ENCODE measurements around the gene C1orf159. TPM values are rescaled to one million over a fixed set of nuclear protein-coding genes. Genes with fewer than 3 reads are reported as not detected.

C1orf159 gene
- total and polyA plus RNA-seq, 12 donors, result 0.55 to 54.3 (median 11.3) TPM

DNA sequence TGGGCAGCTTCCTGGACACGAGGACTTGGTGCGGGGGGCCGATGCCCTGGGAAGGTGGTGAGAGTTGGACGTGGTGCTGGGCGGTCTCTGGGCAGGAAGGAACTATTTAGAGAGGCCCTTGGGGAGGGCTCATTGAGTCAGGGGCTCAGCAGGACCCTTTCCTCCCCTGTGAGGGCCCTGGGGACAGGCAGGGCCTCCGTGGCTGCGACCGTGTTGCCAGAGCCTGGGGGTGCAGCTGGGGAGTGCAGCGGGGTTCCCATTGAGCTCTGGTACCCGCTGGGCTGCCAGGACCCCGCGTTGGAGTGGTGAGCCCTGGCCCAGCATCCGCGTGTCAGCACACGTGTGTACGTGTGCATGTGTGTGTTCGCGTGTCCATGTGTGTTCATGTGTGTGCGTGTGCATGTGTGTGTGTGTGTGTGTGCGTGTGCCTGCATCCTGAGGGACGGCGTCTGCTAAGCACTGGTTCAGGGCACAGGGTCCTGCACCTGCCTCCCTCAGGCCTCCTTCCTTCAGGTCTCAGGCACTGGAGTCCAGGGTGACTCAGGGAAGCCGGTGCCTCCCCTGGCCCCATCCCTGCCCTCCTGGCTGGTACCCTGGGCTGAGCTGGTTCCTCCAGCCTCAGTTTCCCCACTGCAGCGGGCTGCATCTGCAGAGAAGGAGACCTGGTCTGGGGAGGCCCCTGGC is 52.5 kb downstream of the C1orf159 start:
- no peak for TF ChIP-seq POLR2A (IDR thresholded peaks at IDR 0.05)
- TF ChIP-seq, protein P1, sequence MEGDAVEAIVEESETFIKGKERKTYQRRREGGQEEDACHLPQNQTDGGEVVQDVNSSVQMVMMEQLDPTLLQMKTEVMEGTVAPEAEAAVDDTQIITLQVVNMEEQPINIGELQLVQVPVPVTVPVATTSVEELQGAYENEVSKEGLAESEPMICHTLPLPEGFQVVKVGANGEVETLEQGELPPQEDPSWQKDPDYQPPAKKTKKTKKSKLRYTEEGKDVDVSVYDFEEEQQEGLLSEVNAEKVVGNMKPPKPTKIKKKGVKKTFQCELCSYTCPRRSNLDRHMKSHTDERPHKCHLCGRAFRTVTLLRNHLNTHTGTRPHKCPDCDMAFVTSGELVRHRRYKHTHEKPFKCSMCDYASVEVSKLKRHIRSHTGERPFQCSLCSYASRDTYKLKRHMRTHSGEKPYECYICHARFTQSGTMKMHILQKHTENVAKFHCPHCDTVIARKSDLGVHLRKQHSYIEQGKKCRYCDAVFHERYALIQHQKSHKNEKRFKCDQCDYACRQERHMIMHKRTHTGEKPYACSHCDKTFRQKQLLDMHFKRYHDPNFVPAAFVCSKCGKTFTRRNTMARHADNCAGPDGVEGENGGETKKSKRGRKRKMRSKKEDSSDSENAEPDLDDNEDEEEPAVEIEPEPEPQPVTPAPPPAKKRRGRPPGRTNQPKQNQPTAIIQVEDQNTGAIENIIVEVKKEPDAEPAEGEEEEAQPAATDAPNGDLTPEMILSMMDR (IDR thresholded peaks at IDR 0.05), result no peak
- intact Hi-C loops (cut with DNase I), result loop anchor here (2.0 kb wide), 1 partner anchor 79 kb away; no protein-coding TSS in a partner anchor
- Histone ChIP-seq H3K36me3 (replicated peaks in 1 of 2) (no peaks in the 10 kb centered on the region), H3K4me1 (replicated peaks in 1 of 2) (peaks cover 11% of the 10 kb centered on the region in 2 donors), H3K9me3 (replicated peaks in 1 of 3) (no peaks in the 10 kb centered on the region), H3K27me3 (peaks cover 70% of the 10 kb centered on the region), H3K4me3 (no peak overlapping the region), H3K27ac (no peak overlapping the region)
- 0 to 66% (median 49%) methylated on average over 1 to 24 of the region's 24 CpGs for WGBS, 4 donors
- DNase-seq, result no peak

DNA sequence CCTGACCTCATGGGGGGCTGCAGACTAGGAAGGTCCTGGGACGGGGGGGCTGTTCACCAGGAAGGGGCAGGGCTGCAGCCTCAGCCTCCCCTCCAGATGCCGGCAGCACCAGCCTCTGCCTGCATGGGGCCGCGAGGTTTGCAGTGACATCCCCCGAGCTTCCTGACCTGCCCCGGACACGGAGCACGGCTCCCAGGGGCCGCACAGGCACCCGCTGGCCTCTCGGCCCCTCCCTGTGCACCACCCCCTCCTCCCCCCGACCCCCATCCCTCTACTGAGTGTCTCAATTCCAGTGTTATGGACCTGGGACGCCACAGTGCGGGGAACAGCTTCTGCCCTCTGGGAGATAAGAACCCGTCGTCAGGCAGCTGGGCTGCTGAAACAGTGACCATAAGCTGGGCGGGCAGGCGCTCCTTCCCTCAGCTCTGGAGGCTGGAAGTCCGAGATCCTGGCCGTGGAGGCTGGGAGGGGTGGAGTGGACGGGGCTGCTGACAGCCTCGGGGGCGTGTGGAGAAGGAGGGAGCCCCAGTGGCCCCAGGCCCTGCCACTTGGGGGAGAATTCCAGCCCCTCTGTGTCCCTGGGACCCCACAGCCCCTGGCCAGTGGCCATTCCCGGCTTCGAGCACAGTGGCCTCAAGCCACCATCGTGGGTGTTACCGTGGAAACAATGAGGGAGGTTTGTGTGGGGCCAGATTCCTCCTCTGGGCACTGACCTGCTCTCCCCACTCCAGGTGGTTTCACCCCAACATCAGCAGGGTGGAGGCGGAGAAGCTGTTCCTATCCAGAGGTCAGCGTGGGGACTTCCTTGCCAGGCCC is 53.3 kb downstream of the C1orf159 start:
- 16 to 27% (median 23%) methylated on average over 11 to 29 of the region's 29 CpGs for WGBS, 4 donors
- peaks cover 67% of the 10 kb centered on the region for H3K27me3 ChIP-seq

DNA sequence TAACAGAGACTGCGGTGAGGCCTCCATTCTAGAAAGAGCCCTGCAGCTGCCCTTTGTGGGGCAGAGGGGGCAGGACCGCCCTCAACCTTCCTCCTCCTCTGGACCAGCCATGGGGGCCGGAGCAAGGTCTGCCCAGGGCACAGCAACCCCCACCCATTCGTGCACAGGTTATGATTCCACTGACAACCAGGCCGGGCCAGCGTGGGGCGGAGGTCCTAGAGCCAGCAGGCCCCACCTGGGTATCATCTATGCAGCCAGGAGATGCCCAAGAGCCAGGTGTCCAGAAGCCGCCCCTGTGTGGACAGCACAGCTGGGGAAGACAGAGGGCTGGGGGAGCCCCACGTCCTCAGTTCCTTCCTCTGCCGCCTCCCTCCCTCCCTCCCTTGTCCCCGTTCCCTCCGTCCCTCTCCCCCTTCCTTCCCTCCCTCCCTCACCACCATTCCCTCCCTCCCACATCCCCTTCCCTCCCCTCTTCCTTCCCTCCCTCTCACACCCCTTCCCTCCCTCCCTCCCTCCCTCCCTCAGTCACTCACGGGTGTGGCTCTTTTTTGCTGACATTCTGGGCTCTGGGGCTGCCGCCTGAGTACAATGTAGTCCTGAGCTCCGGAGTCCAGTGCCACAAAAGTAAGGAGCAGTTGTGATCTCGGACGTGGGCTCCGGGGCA is 54.1 kb downstream of the C1orf159 start:
- no peak overlapping the region for H3K4me3 ChIP-seq
- H3K27ac ChIP-seq, result no peak overlapping the region
- H3K9me3 ChIP-seq (replicated peaks in 1 of 3), result no peaks in the 10 kb centered on the region
- WGBS, 4 donors, result 47 to 69% (median 53%) methylated on average over 5 to 15 of the region's 18 CpGs
- H3K27me3 ChIP-seq, result peaks cover 67% of the 10 kb centered on the region
- TF ChIP-seq, protein P1 (IDR thresholded peaks at IDR 0.05), result no peak
- TF ChIP-seq POLR2A (IDR thresholded peaks at IDR 0.05), result no peak
- DNase-seq, result no peak
- H3K36me3 ChIP-seq (replicated peaks in 1 of 2), result no peaks in the 10 kb centered on the region
- intact Hi-C loops (cut with DNase I), result loop anchor here (2.0 kb wide), 1 partner anchor 77 kb away; no protein-coding TSS in a partner anchor
- peaks cover 11% of the 10 kb centered on the region in 2 donors for H3K4me1 ChIP-seq (replicated peaks in 1 of 2)

More for the DNA sequence above, 53.3 kb downstream of the C1orf159 start:
- DNase-seq, result no peak
- intact Hi-C loops (cut with DNase I), result loop anchor here (2.0 kb wide), 1 partner anchor 78 kb away; no protein-coding TSS in a partner anchor
- no peaks in the 10 kb centered on the region for H3K9me3 ChIP-seq (replicated peaks in 1 of 3)
- no peak overlapping the region for H3K4me3 ChIP-seq
- TF ChIP-seq POLR2A (IDR thresholded peaks at IDR 0.05), result no peak
- TF ChIP-seq, protein P1 (IDR thresholded peaks at IDR 0.05), result no peak
- H3K36me3 ChIP-seq (replicated peaks in 1 of 2), result no peaks in the 10 kb centered on the region
- peaks cover 11% of the 10 kb centered on the region in 2 donors for H3K4me1 ChIP-seq (replicated peaks in 1 of 2)
- no peak overlapping the region for H3K27ac ChIP-seq
